Right lobe of liver (tissue), 4 donors: ENCODE results near the gene PDIA4.

ENCODE experiments used
- CTCF ChIP-seq, 4 donors: fragments of 200-600 bp in 3 of 4; fragments of 450-650 bp in 1 of 4; IDR thresholded peaks; one replicate each; pipeline versions ENCODE4 v1.5.1 to v1.8.0; 2016 to 2022; ENCODE audit warnings: antibody characterized with exemption in 4 of 4, mild to moderate bottlenecking in 2 of 4
- POLR2A ChIP-seq: fragments of 450-650 bp; IDR thresholded peaks from one replicate; pipeline ENCODE4 v1.6.1; 2017; ENCODE audit warnings: antibody characterized with exemption, mild to moderate bottlenecking
- donor health status: DM: no; HTN: no; CAD: no.
- donor health status: DM: no; HTN: no; CAD: no.
- donor health status: DM: no; HTN: yes; CAD: no.

- TF ChIP-seq CTCF (IDR thresholded peaks at IDR 0.05) (no peak), POLR2A (no peak)
These were observed 74.6 kb downstream of the PDIA4 start for GRCh38 chr7:148953676-148954075.
